Measurements from ENCODE around the gene HERC3.
"Not testable (repeated sequence)": the region's sequence is repeated elsewhere in the genome, so short reads cannot be mapped to it uniquely, and the experiment has no call there.

HERC3 gene

DNA sequence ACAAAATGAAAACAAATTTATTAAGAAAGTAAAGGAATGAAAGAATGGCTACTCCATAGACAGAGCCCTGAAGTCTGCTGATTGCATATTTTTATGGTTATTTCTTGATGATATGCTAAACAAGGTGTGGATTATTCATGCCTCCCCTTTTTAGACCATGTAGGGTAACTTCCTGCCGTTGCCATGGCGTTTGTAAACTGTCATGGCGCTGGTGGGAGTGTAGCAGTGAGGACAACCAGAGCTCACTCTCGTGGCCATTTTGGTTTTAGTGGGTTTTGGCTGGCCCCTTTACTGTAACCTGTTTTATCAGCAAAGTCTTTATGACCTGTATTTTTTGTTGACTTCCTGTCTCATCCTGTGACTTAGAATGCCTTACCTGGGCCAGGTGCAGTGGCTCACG, 17.5 kb downstream of the HERC3 start:
- not testable (repeated sequence) for H3K27ac ChIP-seq (ENCODE audit: low read depth, low read length); H3K9me3 ChIP-seq (ENCODE audit: insufficient read depth, low read depth, low read length)
- 92% methylated on average over 5 of the region's 5 CpGs for WGBS

DNA sequence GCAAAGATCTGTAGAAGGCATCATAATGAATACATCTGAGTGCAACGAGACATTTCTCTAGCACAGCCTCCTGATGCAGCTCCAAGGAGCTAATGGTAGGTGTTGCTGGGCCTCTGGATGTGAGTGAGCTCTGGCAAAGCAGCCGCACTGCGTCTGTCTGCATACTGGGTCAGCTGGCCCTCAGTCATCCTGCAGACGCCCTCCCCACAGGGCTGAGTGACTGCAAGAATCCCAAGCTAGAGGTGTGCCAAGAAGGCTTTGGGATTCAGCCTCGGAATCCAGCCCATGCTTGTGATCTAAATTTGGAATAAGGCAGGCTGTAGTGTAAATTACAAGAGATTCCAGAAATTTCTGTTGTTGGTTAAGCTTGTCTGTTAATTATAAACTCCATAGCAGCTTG, 18.5 kb downstream of the HERC3 start:
- Histone ChIP-seq H3K27me3 (ENCODE audit: insufficient read depth, low read length) (no peaks in the 10 kb centered on the region), H3K9me3 (ENCODE audit: insufficient read depth, low read depth, low read length) (no peaks in the 10 kb centered on the region), H3K36me3 (ENCODE audit: insufficient read depth, low read length) (no peaks in the 10 kb centered on the region), H3K27ac (ENCODE audit: low read depth, low read length) (no peak overlapping the region), H3K4me1 (ENCODE audit: insufficient read depth, low read length) (peaks cover 18% of the 10 kb centered on the region), H3K9ac (ENCODE audit: low read depth, low read length) (no peak overlapping the region), H3K4me3 (ENCODE audit: low read length) (no peak overlapping the region)
- 91% methylated on average over 5 of the region's 5 CpGs for WGBS

More for the DNA sequence above, 17.5 kb downstream of the HERC3 start:
- not testable (repeated sequence) for H3K27me3 ChIP-seq (ENCODE audit: insufficient read depth, low read length); H3K9ac ChIP-seq (ENCODE audit: low read depth, low read length); H3K4me3 ChIP-seq (ENCODE audit: low read length); H3K36me3 ChIP-seq (ENCODE audit: insufficient read depth, low read length)
- H3K4me1 ChIP-seq (ENCODE audit: insufficient read depth, low read length) = peaks cover 18% of the 10 kb centered on the region

DNA sequence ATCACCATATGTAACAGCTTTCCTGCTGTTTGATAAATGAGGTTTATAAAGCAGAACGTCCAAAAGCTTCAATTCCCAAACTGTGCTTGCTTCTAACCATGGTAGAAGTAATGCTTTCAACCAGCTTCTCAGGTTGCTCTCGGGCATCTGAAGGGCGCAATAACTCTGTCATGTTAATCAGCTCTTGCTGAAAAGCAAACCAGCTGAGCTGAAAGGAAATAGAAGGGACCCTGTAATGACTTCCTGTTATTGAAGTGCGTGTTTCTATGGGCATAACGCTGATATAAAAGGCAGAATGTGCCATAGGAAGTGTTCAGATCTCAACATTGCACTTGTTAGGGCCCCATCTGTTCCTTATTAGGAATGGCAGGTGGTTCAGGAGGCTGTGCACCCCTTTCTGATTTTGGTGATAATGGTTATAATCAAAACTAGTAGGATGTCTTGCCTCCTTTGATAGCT, 21.2 kb downstream of the HERC3 start:
- 44% methylated on average over 5 of the region's 5 CpGs for WGBS
- Histone ChIP-seq H3K4me3 (ENCODE audit: low read length) (no peak overlapping the region), H3K9me3 (ENCODE audit: insufficient read depth, low read depth, low read length) (no peaks in the 10 kb centered on the region), H3K27ac (ENCODE audit: low read depth, low read length) (no peak overlapping the region), H3K4me1 (ENCODE audit: insufficient read depth, low read length) (peaks cover 18% of the 10 kb centered on the region), H3K27me3 (ENCODE audit: insufficient read depth, low read length) (no peaks in the 10 kb centered on the region), H3K36me3 (ENCODE audit: insufficient read depth, low read length) (no peaks in the 10 kb centered on the region), H3K9ac (ENCODE audit: low read depth, low read length) (no peak overlapping the region)

DNA sequence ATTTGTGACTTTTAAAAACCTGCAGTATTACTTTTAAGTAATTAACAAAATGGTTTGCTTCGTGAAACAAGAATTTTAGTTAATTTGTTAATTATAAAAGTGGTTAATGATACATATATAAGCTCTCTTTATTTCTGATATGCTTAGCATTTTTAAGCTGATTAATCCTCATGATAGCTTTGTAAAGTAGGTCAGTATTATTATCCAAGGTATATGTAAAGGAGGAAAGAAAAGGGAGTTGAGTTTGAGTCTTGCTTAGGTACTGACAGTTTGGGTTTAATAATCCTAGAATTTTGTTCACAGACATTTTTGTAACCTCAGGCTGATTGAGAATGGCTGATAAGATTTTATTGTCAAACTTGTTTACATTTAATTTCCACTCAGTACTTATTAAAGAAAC, 21.8 kb downstream of the HERC3 start:
- Histone ChIP-seq H3K36me3 (ENCODE audit: insufficient read depth, low read length) (no peaks in the 10 kb centered on the region), H3K4me1 (ENCODE audit: insufficient read depth, low read length) (peaks cover 18% of the 10 kb centered on the region), H3K4me3 (ENCODE audit: low read length) (no peak overlapping the region), H3K9me3 (ENCODE audit: insufficient read depth, low read depth, low read length) (no peaks in the 10 kb centered on the region), H3K27me3 (ENCODE audit: insufficient read depth, low read length) (no peaks in the 10 kb centered on the region), H3K27ac (ENCODE audit: low read depth, low read length) (no peak overlapping the region), H3K9ac (ENCODE audit: low read depth, low read length) (no peak overlapping the region)
- no CpG with 5 or more reads among the region's 1 CpG for WGBS

DNA sequence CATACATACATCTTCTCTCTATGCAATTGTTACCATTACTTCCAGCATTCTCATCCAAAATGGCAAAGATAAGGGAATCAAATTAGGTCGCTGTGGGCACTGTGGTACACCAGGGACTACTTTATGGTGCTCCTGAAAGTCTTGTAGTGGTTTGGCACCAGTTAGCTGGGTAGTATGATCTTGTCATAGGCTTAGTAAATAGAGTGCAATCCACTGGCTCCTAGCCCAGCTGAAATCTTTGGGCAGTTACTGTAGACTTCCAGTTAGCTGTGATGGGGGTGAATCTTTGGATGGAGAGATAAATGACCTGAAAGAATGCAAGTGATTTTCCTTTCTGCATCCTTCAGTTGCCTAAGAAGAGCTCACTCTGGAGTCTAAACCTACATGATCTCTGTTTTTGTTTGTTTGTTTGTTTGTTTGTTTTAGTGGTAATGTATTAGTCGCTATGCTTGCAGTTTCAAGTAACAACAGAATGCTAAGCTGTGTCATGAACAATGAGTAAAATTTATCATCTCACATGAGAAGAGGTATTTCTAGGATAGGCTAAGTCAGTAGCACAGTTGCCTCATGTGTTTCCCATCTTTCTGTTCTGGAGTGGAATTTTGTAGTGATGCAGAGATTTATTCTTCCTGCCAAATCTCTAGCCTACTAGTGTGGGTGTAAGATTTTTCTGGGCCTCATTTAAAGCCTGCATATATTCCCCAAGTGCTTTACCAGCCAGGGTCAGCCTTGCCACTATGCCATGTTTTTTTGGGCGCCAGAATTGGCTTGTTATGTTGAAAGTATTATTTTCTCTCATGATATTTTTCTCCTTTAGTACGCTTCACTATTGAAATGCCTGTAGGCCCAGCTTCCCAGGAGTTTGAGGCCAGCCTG, 24.2 kb downstream of the HERC3 start:
- no peak overlapping the region for H3K9ac ChIP-seq (ENCODE audit: low read depth, low read length)
- peaks cover 18% of the 10 kb centered on the region for H3K4me1 ChIP-seq (ENCODE audit: insufficient read depth, low read length)
- no peaks in the 10 kb centered on the region for H3K9me3 ChIP-seq (ENCODE audit: insufficient read depth, low read depth, low read length)
- H3K27me3 ChIP-seq (ENCODE audit: insufficient read depth, low read length) = no peaks in the 10 kb centered on the region
- H3K4me3 ChIP-seq (ENCODE audit: low read length) = no peak overlapping the region
- WGBS = 87% methylated on average over 4 of the region's 4 CpGs
- no peak overlapping the region for H3K27ac ChIP-seq (ENCODE audit: low read depth, low read length)
- no peaks in the 10 kb centered on the region for H3K36me3 ChIP-seq (ENCODE audit: insufficient read depth, low read length)

DNA sequence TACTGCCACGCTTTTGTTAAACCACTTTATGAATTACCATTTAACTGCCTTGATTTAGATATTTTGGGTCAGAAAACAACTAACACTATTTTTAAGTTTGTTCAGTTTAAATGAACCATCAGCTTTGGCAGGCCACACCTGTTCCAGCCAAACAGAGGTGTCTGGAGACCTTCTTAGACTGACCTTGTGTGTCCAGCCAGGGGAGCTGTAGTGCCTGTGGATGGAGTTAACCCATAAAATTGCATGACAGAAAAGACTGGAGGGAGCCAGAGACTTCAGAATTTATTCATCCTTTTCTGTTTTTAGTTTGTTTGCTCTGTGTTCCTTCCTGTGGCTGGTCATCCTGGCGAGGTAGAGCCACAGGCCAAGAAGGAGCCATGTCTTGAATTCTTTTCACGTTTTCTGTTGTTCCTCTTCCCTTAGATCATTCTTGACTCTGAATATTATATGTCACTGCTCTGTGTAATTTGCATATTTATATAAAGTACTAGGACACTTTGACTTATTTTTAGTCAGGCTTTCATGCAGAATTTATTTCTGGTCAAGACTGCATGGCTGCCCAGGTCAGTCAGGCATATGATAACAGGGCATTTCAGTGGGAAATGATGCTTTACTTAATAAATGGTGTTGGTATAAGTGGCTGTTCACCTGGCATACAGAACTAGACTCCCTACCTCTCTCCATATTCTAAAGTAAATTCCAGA, 26.7 kb downstream of the HERC3 start:
- Histone ChIP-seq H3K27ac (ENCODE audit: low read depth, low read length) (no peak overlapping the region), H3K36me3 (ENCODE audit: insufficient read depth, low read length) (no peaks in the 10 kb centered on the region), H3K4me1 (ENCODE audit: insufficient read depth, low read length) (no peaks in the 10 kb centered on the region), H3K9ac (ENCODE audit: low read depth, low read length) (no peak overlapping the region), H3K27me3 (ENCODE audit: insufficient read depth, low read length) (no peaks in the 10 kb centered on the region), H3K4me3 (ENCODE audit: low read length) (no peak overlapping the region), H3K9me3 (ENCODE audit: insufficient read depth, low read depth, low read length) (no peaks in the 10 kb centered on the region)
- WGBS = 92% methylated on average over 3 of the region's 3 CpGs

DNA sequence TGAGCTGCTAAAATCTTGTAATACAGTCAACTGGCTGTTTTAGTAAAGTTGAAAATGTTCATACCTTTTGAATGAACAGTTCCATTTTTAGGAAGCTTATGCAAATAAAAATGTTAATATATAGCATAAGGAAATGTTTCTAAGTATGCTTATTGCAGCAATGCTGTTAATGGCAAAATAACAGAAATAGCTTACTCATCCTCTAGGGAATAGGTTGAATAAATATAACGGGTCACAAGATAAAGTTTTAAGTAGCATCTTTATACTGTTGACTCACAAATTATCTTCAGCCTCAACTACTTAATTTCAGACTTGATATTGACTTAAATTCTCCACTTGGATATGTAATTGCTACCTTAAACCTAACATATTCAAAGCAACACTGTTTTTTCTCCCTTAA, 27.7 kb downstream of the HERC3 start:
- Histone ChIP-seq H3K36me3 (ENCODE audit: insufficient read depth, low read length) (no peaks in the 10 kb centered on the region), H3K27me3 (ENCODE audit: insufficient read depth, low read length) (no peaks in the 10 kb centered on the region), H3K9ac (ENCODE audit: low read depth, low read length) (no peak overlapping the region), H3K4me1 (ENCODE audit: insufficient read depth, low read length) (no peaks in the 10 kb centered on the region), H3K9me3 (ENCODE audit: insufficient read depth, low read depth, low read length) (peaks cover 3% of the 10 kb centered on the region; the same call in 1 of the 2 replicates), H3K4me3 (ENCODE audit: low read length) (no peak overlapping the region), H3K27ac (ENCODE audit: low read depth, low read length) (no peak overlapping the region)
- WGBS = 100% methylated on average over 1 of the region's 1 CpG

DNA sequence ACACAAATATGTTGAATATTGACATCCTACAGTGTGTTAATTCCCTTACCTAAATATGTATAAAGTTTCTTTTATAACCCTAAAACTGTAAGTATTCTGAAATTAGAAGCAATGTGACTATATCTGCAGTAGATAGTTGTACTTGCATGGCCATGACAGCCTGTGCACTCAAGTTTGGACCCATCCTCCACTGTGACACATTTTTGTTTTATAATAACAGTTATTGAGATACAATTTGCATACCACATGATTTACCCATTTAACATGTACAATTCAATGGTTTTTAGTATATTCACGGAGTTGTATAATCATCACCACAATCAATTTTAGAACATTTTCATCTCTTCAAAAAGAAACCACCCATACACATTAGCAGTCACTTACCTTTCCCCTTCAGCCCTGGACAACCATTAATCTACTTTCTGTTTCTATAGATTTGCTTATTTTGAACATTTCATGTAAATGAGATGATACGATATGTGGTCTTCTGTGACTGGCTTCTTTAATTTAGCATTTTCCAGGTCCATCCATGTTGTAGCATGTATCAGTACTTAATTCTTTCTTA, 29.6 kb downstream of the HERC3 start:
- WGBS = 96% methylated on average over 1 of the region's 2 CpGs
- no peaks in the 10 kb centered on the region for H3K27me3 ChIP-seq (ENCODE audit: insufficient read depth, low read length)
- H3K27ac ChIP-seq (ENCODE audit: low read depth, low read length) = no peak overlapping the region

DNA sequence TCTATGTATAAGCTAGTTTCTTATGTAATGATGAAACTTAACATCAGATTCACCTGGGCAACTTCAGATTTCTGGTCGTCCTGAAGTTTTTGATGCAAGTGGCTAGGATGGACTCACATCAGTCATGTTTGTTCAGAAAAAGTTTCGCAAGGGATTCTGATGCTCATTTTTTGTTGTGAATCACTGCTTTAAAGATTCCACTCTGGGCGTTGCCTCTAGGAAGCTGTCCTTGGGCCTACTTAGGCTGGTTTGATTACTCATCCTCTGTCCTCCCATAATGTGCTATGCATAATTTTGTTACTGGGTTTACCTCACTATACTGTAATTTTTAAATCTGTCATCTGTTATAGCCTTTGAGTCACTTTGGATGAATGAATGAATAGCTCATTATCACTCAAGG, 30.8 kb downstream of the HERC3 start:
- WGBS = 95% methylated on average over 3 of the region's 3 CpGs
- Histone ChIP-seq H3K27ac (ENCODE audit: low read depth, low read length) (no peak overlapping the region), H3K4me1 (ENCODE audit: insufficient read depth, low read length) (no peaks in the 10 kb centered on the region), H3K9me3 (ENCODE audit: insufficient read depth, low read depth, low read length) (peaks cover 3% of the 10 kb centered on the region; the same call in 1 of the 2 replicates), H3K9ac (ENCODE audit: low read depth, low read length) (no peak overlapping the region), H3K4me3 (ENCODE audit: low read length) (no peak overlapping the region), H3K36me3 (ENCODE audit: insufficient read depth, low read length) (no peaks in the 10 kb centered on the region), H3K27me3 (ENCODE audit: insufficient read depth, low read length) (no peaks in the 10 kb centered on the region)

More for the DNA sequence above, 29.6 kb downstream of the HERC3 start:
- Histone ChIP-seq H3K9ac (ENCODE audit: low read depth, low read length) (no peak overlapping the region), H3K4me3 (ENCODE audit: low read length) (no peak overlapping the region), H3K36me3 (ENCODE audit: insufficient read depth, low read length) (no peaks in the 10 kb centered on the region), H3K4me1 (ENCODE audit: insufficient read depth, low read length) (no peaks in the 10 kb centered on the region), H3K9me3 (ENCODE audit: insufficient read depth, low read depth, low read length) (peaks cover 3% of the 10 kb centered on the region; the same call in 1 of the 2 replicates)

DNA sequence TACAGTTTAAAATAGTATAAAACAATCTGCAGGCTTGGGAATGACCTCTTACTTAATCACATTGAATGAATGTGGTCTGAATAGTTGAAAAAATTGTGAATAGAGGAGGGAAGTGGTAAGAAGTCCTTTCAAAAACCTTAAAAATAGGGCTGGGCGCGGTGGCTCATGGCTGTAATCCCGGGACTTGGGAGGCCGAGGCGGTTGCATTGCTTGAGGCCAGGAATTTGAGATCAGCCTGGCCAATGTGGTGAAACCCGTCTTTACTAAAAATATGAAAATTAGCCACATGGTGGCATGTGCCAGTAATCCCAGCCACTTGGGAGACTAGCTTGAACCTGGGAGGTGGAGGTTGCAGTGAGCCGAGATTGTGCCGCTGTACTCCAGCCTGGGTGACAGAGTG, 36.5 kb downstream of the HERC3 start:
- Histone ChIP-seq H3K27ac (ENCODE audit: low read depth, low read length) (no peak overlapping the region), H3K9ac (ENCODE audit: low read depth, low read length) (no peak overlapping the region), H3K4me3 (ENCODE audit: low read length) (no peak overlapping the region), H3K9me3 (ENCODE audit: insufficient read depth, low read depth, low read length) (peaks cover 3% of the 10 kb centered on the region; the same call in 1 of the 2 replicates), H3K36me3 (ENCODE audit: insufficient read depth, low read length) (no peaks in the 10 kb centered on the region), H3K27me3 (ENCODE audit: insufficient read depth, low read length) (no peaks in the 10 kb centered on the region), H3K4me1 (ENCODE audit: insufficient read depth, low read length) (no peaks in the 10 kb centered on the region)
- 94% methylated on average over 8 of the region's 8 CpGs for WGBS

DNA sequence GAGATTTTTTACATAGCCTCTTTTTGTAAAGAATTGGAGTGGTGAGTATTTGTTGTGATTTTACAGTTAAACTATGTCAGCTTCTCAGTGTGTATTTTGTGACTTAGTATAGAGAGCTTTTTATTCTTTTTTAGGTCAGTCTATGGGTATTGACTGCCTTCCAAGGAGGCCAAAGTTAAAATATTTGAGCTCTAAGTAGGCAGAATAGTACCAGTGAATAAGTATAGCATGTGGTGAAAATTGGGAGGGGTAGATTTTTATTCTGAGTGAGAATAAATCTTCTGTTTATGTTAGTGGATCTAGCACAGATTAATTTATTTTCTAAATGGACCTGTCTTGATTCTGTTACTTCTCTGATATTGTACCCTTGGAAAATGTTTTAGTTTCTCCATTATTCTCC, 37.5 kb downstream of the HERC3 start:
- Histone ChIP-seq H3K27ac (ENCODE audit: low read depth, low read length) (no peak overlapping the region), H3K36me3 (ENCODE audit: insufficient read depth, low read length) (no peaks in the 10 kb centered on the region), H3K9ac (ENCODE audit: low read depth, low read length) (no peak overlapping the region), H3K4me1 (ENCODE audit: insufficient read depth, low read length) (no peaks in the 10 kb centered on the region), H3K27me3 (ENCODE audit: insufficient read depth, low read length) (no peaks in the 10 kb centered on the region), H3K4me3 (ENCODE audit: low read length) (no peak overlapping the region), H3K9me3 (ENCODE audit: insufficient read depth, low read depth, low read length) (no peaks in the 10 kb centered on the region)
